H1 (cell line): ENCODE results near the gene STRIP2. TPM values are rescaled to one million over a fixed set of nuclear protein-coding genes. Genes with fewer than 3 reads are reported as not detected.

Experiments
- CTCF ChIA-PET: fragments of 300-600 bp; sonication (Branson Sonifier 250); formaldehyde crosslinking; loops from one replicate; lab custom pipeline; 2021; ENCODE audit not compliant: partially characterized antibody; lab: Charles Lee
- POLR2A ChIA-PET: fragments of 300-600 bp; sonication (Branson Sonifier 250); formaldehyde crosslinking; loops from one replicate; lab custom pipeline; 2021; ENCODE audit warnings: inconsistent platforms; ENCODE audit not compliant: partially characterized antibody; lab: Charles Lee
- DNase-seq, 2 experiments: peaks; one replicate each; pipeline versions ENCODE4 v3.0.0 to v3.0.0-alpha.2; 2010 to 2022; ENCODE audit warnings: low spot score in 2 of 2, low read depth in 1 of 2, mixed read lengths in 1 of 2
- FAIRE-seq: peaks from 2 replicates; lab custom pipeline; 2011; peaks lifted over from hg19 to GRCh38; lab: Jason Lieb, UNC
- H2AFZ ChIP-seq: 2 replicates; pipeline ENCODE4 v1.8.1; 2012; ENCODE audit warnings: low read length, inconsistent platforms
- H2AK5ac ChIP-seq: 2 replicates; pipeline ENCODE4 v1.6.1; 2013; ENCODE audit warnings: low read depth, low read length
- H2BK120ac ChIP-seq: replicated peaks from 2 replicates; pipeline ENCODE3; 2013; ENCODE audit warnings: low read depth, low read length, inconsistent platforms
- H2BK12ac ChIP-seq: 2 replicates; pipeline ENCODE4 v1.6.1; 2013; ENCODE audit warnings: low read depth, low read length
- H2BK15ac ChIP-seq: 2 replicates; pipeline ENCODE4 v1.6.1; 2013; ENCODE audit warnings: low read length
- H2BK20ac ChIP-seq: 2 replicates; pipeline ENCODE4 v1.6.1; 2013; ENCODE audit warnings: low read length
- H2BK5ac ChIP-seq: 2 replicates; pipeline ENCODE4 v1.6.1; 2013; ENCODE audit warnings: low read depth, low read length
- H3K14ac ChIP-seq: 2 replicates; pipeline ENCODE4 v1.6.1; 2013; ENCODE audit warnings: inconsistent platforms; ENCODE audit not compliant: insufficient read length
- H3K18ac ChIP-seq: 2 replicates; pipeline ENCODE4 v1.6.1; 2013; ENCODE audit warnings: low read length; ENCODE audit errors: extremely low read depth
- H3K23ac ChIP-seq: 2 replicates; pipeline ENCODE4 v1.6.1; 2013; ENCODE audit warnings: inconsistent platforms; ENCODE audit not compliant: insufficient read length
- H3K23me2 ChIP-seq: 2 replicates; pipeline ENCODE4 v1.6.1; 2013; ENCODE audit warnings: low read depth, low read length
- H3K27ac ChIP-seq: 2 replicates; pipeline ENCODE4 v1.6.1; 2011; ENCODE audit warnings: low read depth, low read length, inconsistent platforms
- H3K27me3 ChIP-seq, 4 experiments: replicated peaks in 1 of 4; 1 replicate in 1 of 4; 2 replicates in 3 of 4; pipeline versions ENCODE4 v1.6.1 to v1.8.1; 2011 to 2013; ENCODE audit warnings: low read length in 3 of 4, mild to moderate bottlenecking in 3 of 4, inconsistent platforms in 2 of 4, mixed read lengths in 2 of 4, moderate library complexity in 1 of 4; ENCODE audit not compliant: control insufficient read depth in 3 of 4, insufficient read depth in 3 of 4; ENCODE audit errors: extremely low read depth in 1 of 4
- H3K36me3 ChIP-seq, 4 experiments: 2 replicates each; pipeline versions ENCODE4 v1.6.1 to v1.8.1; 2011 to 2013; ENCODE audit warnings: mild to moderate bottlenecking in 4 of 4, low read length in 3 of 4, moderate library complexity in 2 of 4, control low read depth in 1 of 4, inconsistent platforms in 1 of 4; ENCODE audit not compliant: insufficient read depth in 4 of 4, control insufficient read depth in 2 of 4
- H3K4ac ChIP-seq: replicated peaks from 2 replicates; pipeline ENCODE3; 2013; ENCODE audit warnings: low read length, low read depth, mixed read lengths, inconsistent platforms; ENCODE audit not compliant: insufficient read length
- H3K4me1 ChIP-seq, 4 experiments: replicated peaks in 1 of 4; 1 replicate in 1 of 4; 2 replicates in 3 of 4; pipeline versions ENCODE4 v1.6.1 to v1.8.1; 2011 to 2013; ENCODE audit warnings: low read length in 3 of 4, inconsistent platforms in 2 of 4, mixed read lengths in 1 of 4; ENCODE audit not compliant: insufficient read depth in 4 of 4, control insufficient read depth in 3 of 4
- H3K4me2 ChIP-seq, 2 experiments: 2 replicates each; pipeline versions ENCODE4 v1.6.1 to v1.8.1; 2011 to 2013; ENCODE audit warnings: low read depth in 2 of 2, low read length in 2 of 2, control low read depth in 1 of 2, inconsistent platforms in 1 of 2, mild to moderate bottlenecking in 1 of 2; ENCODE audit not compliant: insufficient read depth in 1 of 2
- H3K4me3 ChIP-seq, 4 experiments: fragments of 200-600, 300-600 bp in 1 of 4; sonication (generic), shearing (Covaris generic), sonication (Bioruptor Twin) in 1 of 4; 2 replicates each; pipeline versions ENCODE4 v1.5.1 to v1.8.1; 2011 to 2016; ENCODE audit warnings: low read length in 4 of 4, low read depth in 3 of 4, control low read depth in 2 of 4, inconsistent platforms in 2 of 4, mild to moderate bottlenecking in 2 of 4, mixed read lengths in 1 of 4, moderate library complexity in 1 of 4; ENCODE audit not compliant: insufficient read depth in 2 of 4; ENCODE audit errors: extremely low read depth in 1 of 4
- H3K56ac ChIP-seq: replicated peaks from 2 replicates; pipeline ENCODE3; 2013; ENCODE audit warnings: low read depth, mild to moderate bottlenecking, mixed read lengths, low read length, inconsistent platforms; ENCODE audit not compliant: insufficient read length
- H3K79me1 ChIP-seq: 2 replicates; pipeline ENCODE4 v1.6.1; 2013; ENCODE audit warnings: low read depth, low read length, control low read depth
- H3K79me2 ChIP-seq, 2 experiments: 2 replicates each; pipeline versions ENCODE4 v1.6.1 to v1.8.1; 2012 to 2013; ENCODE audit warnings: low read length in 2 of 2, mild to moderate bottlenecking in 2 of 2, inconsistent platforms in 1 of 2; ENCODE audit not compliant: insufficient read depth in 2 of 2, control insufficient read depth in 1 of 2
- H3K9ac ChIP-seq, 4 experiments: replicated peaks in 1 of 4; 1 replicate in 1 of 4; 2 replicates in 3 of 4; pipeline versions ENCODE4 v1.6.1 to v1.8.1; 2011 to 2013; ENCODE audit warnings: low read depth in 3 of 4, low read length in 3 of 4, control low read depth in 2 of 4, mild to moderate bottlenecking in 2 of 4, moderate library complexity in 2 of 4, inconsistent platforms in 1 of 4; ENCODE audit errors: extremely low read depth in 1 of 4
- H3K9me3 ChIP-seq, 2 experiments: 2 replicates each; pipeline versions ENCODE4 v1.6.1 to v1.8.1; 2012 to 2013; ENCODE audit warnings: mild to moderate bottlenecking in 2 of 2, moderate library complexity in 2 of 2, control low read depth in 1 of 2, inconsistent platforms in 1 of 2, low read depth in 1 of 2, low read length in 1 of 2, mixed read lengths in 1 of 2; ENCODE audit not compliant: insufficient read depth in 2 of 2
- H4K20me1 ChIP-seq, 2 experiments: replicated peaks in 1 of 2; 2 replicates each; pipeline versions ENCODE3 to v1.8.1; 2011 to 2013; ENCODE audit warnings: inconsistent platforms in 2 of 2, low read length in 2 of 2, mild to moderate bottlenecking in 1 of 2; ENCODE audit not compliant: insufficient read depth in 2 of 2, control insufficient read depth in 1 of 2
- H4K5ac ChIP-seq: 2 replicates; pipeline ENCODE4 v1.6.1; 2013; ENCODE audit warnings: low read length, low read depth, mixed read lengths, inconsistent platforms; ENCODE audit not compliant: insufficient read length
- H4K8ac ChIP-seq: 2 replicates; pipeline ENCODE4 v1.8.0; 2013; ENCODE audit warnings: mild to moderate bottlenecking, moderate library complexity, low read length, inconsistent platforms; ENCODE audit not compliant: insufficient read depth; ENCODE audit errors: extremely low read depth
- H4K91ac ChIP-seq: replicated peaks from 2 replicates; pipeline ENCODE3; 2013; ENCODE audit warnings: low read length, mixed read lengths, inconsistent platforms; ENCODE audit not compliant: insufficient read length
- ASH2L ChIP-seq: fragments of 200-600, 300-600 bp; sonication (generic); IDR thresholded peaks from one replicate; pipeline ENCODE4 v1.7.1; 2017; ENCODE audit warnings: low read length
- CREB1 ChIP-seq: IDR thresholded peaks from 2 replicates; pipeline ENCODE4 v1.6.1; 2012; ENCODE audit warnings: inconsistent platforms
- FOSL1 ChIP-seq: IDR thresholded peaks from 2 replicates; pipeline ENCODE4 v1.6.1; 2011; ENCODE audit warnings: mild to moderate bottlenecking, low read depth, low read length, moderate library complexity; ENCODE audit not compliant: insufficient read depth
- GABPA ChIP-seq: IDR thresholded peaks from 2 replicates; pipeline ENCODE4 v1.6.1; 2011; ENCODE audit warnings: mild to moderate bottlenecking, low read length, moderate library complexity, borderline replicate concordance; ENCODE audit not compliant: insufficient read depth
- HDAC2 ChIP-seq, 2 experiments: fragments of 300-600 bp in 1 of 2; sonication (generic) in 1 of 2; IDR thresholded peaks; 2 replicates each; pipeline ENCODE4 v1.6.1; 2011 to 2012; ENCODE audit warnings: low read depth in 2 of 2, low read length in 2 of 2, mild to moderate bottlenecking in 2 of 2, moderate library complexity in 2 of 2, borderline replicate concordance in 1 of 2, inconsistent platforms in 1 of 2
- HDAC6 ChIP-seq: IDR thresholded peaks from one replicate; pipeline ENCODE4 v1.7.1; 2012; ENCODE audit warnings: low read depth, mild to moderate bottlenecking, inconsistent platforms, low read length, moderate library complexity
- KDM4A ChIP-seq: IDR thresholded peaks from one replicate; pipeline ENCODE4 v1.7.1; 2012; ENCODE audit warnings: low read depth, mild to moderate bottlenecking, moderate library complexity, low read length, inconsistent platforms; ENCODE audit not compliant: severe bottlenecking
- POLR2A ChIP-seq, 2 experiments: IDR thresholded peaks; 1 replicate in 1 of 2; 2 replicates in 1 of 2; pipeline ENCODE4 v1.6.1; 2011; ENCODE audit warnings: low read depth in 2 of 2, low read length in 2 of 2, mild to moderate bottlenecking in 2 of 2; ENCODE audit errors: control extremely low read depth in 1 of 2
- POLR2AphosphoS5 ChIP-seq: IDR thresholded peaks from 2 replicates; pipeline ENCODE4 v1.6.1; 2011; ENCODE audit warnings: low read depth, low read length
- RBBP5 ChIP-seq: IDR thresholded peaks from 2 replicates; pipeline ENCODE4 v1.7.1; 2012; ENCODE audit warnings: low read depth, mild to moderate bottlenecking, inconsistent platforms, low read length, moderate library complexity, borderline replicate concordance
- TAF1 ChIP-seq: IDR thresholded peaks from 2 replicates; pipeline ENCODE4 v1.6.1; 2011; ENCODE audit warnings: mild to moderate bottlenecking, low read depth, low read length
- WGBS, 2 experiments: shearing (Covaris generic) in 1 of 2; methylation state at CpG; one replicate each; pipeline versions ENCODE4 v1.1.6 to v1.1.7; 2013 to 2015; ENCODE audit warnings: low lambda C conversion rate in 2 of 2, mixed read lengths in 2 of 2, inconsistent platforms in 1 of 2, low coverage in 1 of 2, missing lambda C conversion rate in 1 of 2; ENCODE audit not compliant: insufficient replicate concordance in 2 of 2, insufficient coverage in 1 of 2, insufficient read length in 1 of 2; ENCODE audit errors: extremely low coverage in 1 of 2, missing lambda C conversion rate in 1 of 2; 5-methylcytosine and 5-hydroxymethylcytosine counted together
- polyA plus RNA-seq, 7 experiments: library from polyadenylated mRNA; depleted of rRNA in 3 of 7; stranded (reverse) in 5 of 7; unstranded in 2 of 7; fragments of >200 nt in 5 of 7; fragments of 200-250 nt in 2 of 7; gene quantifications; 1 replicate in 5 of 7; 2 replicates in 1 of 7; 4 replicates in 1 of 7; pipeline versions ENCODE4 v1.2.1 to v1.2.3, GENCODE V29; 2011 to 2013; ENCODE audit warnings: missing spikeins in 2 of 7, mixed read lengths in 2 of 7
- total RNA-seq: library from RNA; stranded (reverse); fragmentation: NEBNext Ultra II Directional; extraction: Animal tissue kit (Norgen Biotek cat#: 25700); gene quantifications from 2 replicates; pipeline ENCODE4 v1.2.1, GENCODE V29; 2021

Gene STRIP2
- total and polyA plus RNA-seq, 2 of the 8 experiments (the other 6 are each of a cell fraction or from before 2014, with no cell fraction given): 5.3 to 8.2 TPM

DNA sequence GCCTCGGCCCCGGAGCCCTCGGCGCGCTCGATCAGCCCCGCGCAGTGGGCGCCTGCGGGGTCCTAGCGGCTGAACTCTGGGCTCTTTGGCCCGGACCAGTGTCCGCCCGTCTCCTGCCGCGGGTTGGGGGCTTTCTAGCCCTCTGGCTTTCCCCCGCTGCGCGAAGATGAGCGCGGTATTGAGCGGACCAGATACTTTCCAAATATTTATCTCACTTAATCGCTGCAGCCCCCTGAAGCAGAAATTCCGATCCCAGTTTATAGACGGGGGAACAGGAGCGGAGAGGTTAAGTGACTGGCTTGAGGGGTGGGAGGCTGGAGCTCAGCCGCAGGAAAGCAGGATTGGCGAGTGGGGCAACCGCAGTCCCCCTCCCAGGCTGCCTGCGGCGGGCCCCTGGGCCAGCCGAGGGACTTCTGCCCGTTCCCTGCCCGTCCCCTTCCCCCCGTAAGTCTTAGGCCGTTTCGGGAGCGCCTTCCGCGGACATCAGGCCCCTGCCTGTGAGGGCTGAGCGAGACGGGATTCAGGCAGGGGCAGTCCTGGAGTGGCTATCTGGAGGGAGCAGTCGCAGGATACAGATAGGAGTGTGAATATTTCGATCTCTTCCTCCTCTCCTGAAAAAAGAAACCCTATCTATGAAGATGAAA, 565 bp downstream of the STRIP2 start:
- H3K4me1 ChIP-seq: peaks cover 0 to 4% (median 2%) of the 10 kb centered on the region in 4 experiments; a peak in 3 of 7 replicates
- H3K27ac ChIP-seq: no peak overlapping the region
- no peak overlapping the region for H4K91ac ChIP-seq
- H3K4me3 ChIP-seq: peak overlapping the region; percentile 74 to 85 (median 76)
- CTCF ChIA-PET: interaction anchor here (0.6 to 5.3 kb wide), 20 partner anchors 9 to 390 kb away, joined by 3 to 37 read pairs (median 3); no protein-coding TSS in a partner anchor
- 0 out of 2 replicates have a peak overlapping the region, but pooled peaks have one; percentile 36 for H3K18ac ChIP-seq
- H3K79me1 ChIP-seq: no peaks in the 10 kb centered on the region
- no peak overlapping the region for H2BK5ac ChIP-seq
- no peak overlapping the region for H2BK20ac ChIP-seq
- H2AFZ ChIP-seq: 0 out of 2 replicates have a peak overlapping the region, but pooled peaks have one; percentile 10
- peak overlapping the region; percentile 62 to 96 (median 66); a peak in 6 of 7 replicates for H3K9ac ChIP-seq
- H2AK5ac ChIP-seq: no peak overlapping the region
- peak overlapping the region; percentile 86 to 91 for H3K4me2 ChIP-seq
- H3K23me2 ChIP-seq: peaks cover 13% of the 10 kb centered on the region
- peaks cover 3 to 5% of the 10 kb centered on the region in 2 experiments for H4K20me1 ChIP-seq
- H2BK12ac ChIP-seq: no peak overlapping the region
- H3K36me3 ChIP-seq: 0 out of 8 replicates have a peak, but pooled peaks cover 0 to under 1% (median 0%) of the 10 kb centered on the region in 4 experiments
- peak overlapping the region; percentile 59; the same call in 1 of the 2 replicates for H4K8ac ChIP-seq
- FAIRE-seq (no peak), DNase-seq (peak in 1 of 2 experiments; percentile 9)
- peaks cover 0 to 3% of the 10 kb centered on the region in 2 experiments; a peak in 1 of 4 replicates for H3K79me2 ChIP-seq
- no peak overlapping the region for H3K14ac ChIP-seq
- no peak overlapping the region for H2BK15ac ChIP-seq
- no peak overlapping the region for H3K4ac ChIP-seq
- WGBS, 2 experiments: 2% methylated on average over 43 of the region's 44 CpGs; no CpG with 5 or more reads in 1 of the 2 experiments
- no peak overlapping the region for H2BK120ac ChIP-seq
- H4K5ac ChIP-seq: no peak overlapping the region
- H3K23ac ChIP-seq: no peak overlapping the region
- peaks cover 0 to 9% (median 3%) of the 10 kb centered on the region in 4 experiments; a peak in 3 of 7 replicates for H3K27me3 ChIP-seq
- POLR2A ChIA-PET: interaction anchor here (0.6 to 3.9 kb wide), 20 partner anchors 9 to 465 kb away, joined by 3 to 18 read pairs (median 4); partner anchors contain the start of genes AHCYL2 and NRF1
- no peaks in the 10 kb centered on the region for H3K9me3 ChIP-seq
- H3K56ac ChIP-seq: no peak overlapping the region
- TF ChIP-seq KDM4A (peak; percentile 58), POLR2A (IDR thresholded peaks at IDR 0.05; ENCODE audit: control extremely low read depth in 1 of 2, low read depth in 2 of 2, low read length in 2 of 2) (0 out of 3 replicates have a peak, but pooled peaks of 1 of the 2 experiments have one; percentile 8), HDAC2 (IDR thresholded peaks at IDR 0.05; ENCODE audit: borderline replicate concordance in 1 of 2, low read depth in 2 of 2, low read length in 2 of 2) (peak in 1 of 2 experiments; percentile 53; a peak in 2 of 4 replicates), TAF1 (no peak), FOSL1 (0 out of 2 replicates have a peak, but pooled peaks have one; percentile 55), CREB1 (no peak), GABPA (peak; percentile 40; the same call in 1 of the 2 replicates), ASH2L (peak; percentile 50), RBBP5 (0 out of 2 replicates have a peak, but pooled peaks have one; percentile 30), HDAC6 (no peak), POLR2AphosphoS5 (0 out of 2 replicates have a peak, but pooled peaks have one; percentile 6)
